ENCODE measurements around the gene SYCE1.
"Not testable (repeated sequence)": the region's sequence is repeated elsewhere in the genome, so short reads cannot be mapped to it uniquely, and the experiment has no call there.

SYCE1 gene

GRCh38 chr10:133555521-133555920, 9.9 kb downstream of the SYCE1 start:
- no peak for DNase-seq

GRCh38 chr10:133554600-133554999, 10.8 kb downstream of the SYCE1 start:
- no peak for DNase-seq

- DNase-seq, result no peak
Observed at GRCh38 chr10:133544506-133544905, 20.9 kb downstream of the SYCE1 start.

GRCh38 chr10:133541441-133541975, 23.9 kb downstream of the SYCE1 start:
- DNase-seq, result not testable (repeated sequence)

GRCh38 chr10:133537546-133538545, 27.5 kb downstream of the SYCE1 start:
- DNase-seq, result no peak

GRCh38 chr10:133536198-133536597, 29.2 kb downstream of the SYCE1 start:
- DNase-seq, result no peak

GRCh38 chr10:133534417-133534816, 31.0 kb downstream of the SYCE1 start:
- DNase-seq, result no peak

GRCh38 chr10:133532871-133533270, 32.5 kb downstream of the SYCE1 start:
- DNase-seq, result no peak

- no peak for DNase-seq
Observed at GRCh38 chr10:133530506-133530905, 34.9 kb downstream of the SYCE1 start.

- DNase-seq, result no peak
Observed at GRCh38 chr10:133529576-133529946, 35.8 kb downstream of the SYCE1 start.

GRCh38 chr10:133528845-133529575, 36.4 kb downstream of the SYCE1 start:
- no peak for DNase-seq

- no peak for DNase-seq
Observed at GRCh38 chr10:133528296-133528844, 37.0 kb downstream of the SYCE1 start.

- DNase-seq, result no peak
Observed at GRCh38 chr10:133527771-133528271, 37.6 kb downstream of the SYCE1 start.

GRCh38 chr10:133526957-133527588, 38.3 kb downstream of the SYCE1 start, which contains the start of gene CYP2E1:
CYP2E1 (plus strand) TSS chr10:133527363; CDS start chr10:133527396, 33 bp downstream.
- DNase-seq, result no peak

GRCh38 chr10:133525444-133525843, 39.9 kb downstream of the SYCE1 start:
- DNase-seq, result no peak

GRCh38 chr10:133523631-133524203, 41.7 kb downstream of the SYCE1 start:
- no peak for DNase-seq

- DNase-seq, result peak; percentile 94
Observed at GRCh38 chr10:133520193-133520738, 45.1 kb downstream of the SYCE1 start.

- not testable (repeated sequence) for DNase-seq
Observed at GRCh38 chr10:133518517-133518916, 46.9 kb downstream of the SYCE1 start.

GRCh38 chr10:133516057-133516456, 49.3 kb downstream of the SYCE1 start:
- DNase-seq, result no peak

GRCh38 chr10:133515471-133515870, 49.9 kb downstream of the SYCE1 start:
- DNase-seq, result no peak

GRCh38 chr10:133511907-133512528, 53.4 kb downstream of the SYCE1 start:
- DNase-seq, result no peak

Data from activated CD8-positive, alpha-beta memory T cell treated with anti-CD3 and anti-CD28 coated beads, Interleukin-2, amount 50 U/mL, for 4 hours (primary cell).